Type B pancreatic cell (in vitro differentiated cells): ENCODE data around the gene SNX30. TPM values are rescaled to one million over a fixed set of nuclear protein-coding genes. Genes with fewer than 3 reads are reported as not detected.

ENCODE experiments used
- DNase-seq: peaks from one replicate; pipeline ENCODE4 v3.0.0; 2021; ENCODE audit warnings: mixed read lengths; ENCODE audit not compliant: unreplicated experiment; ENCODE audit errors: extremely low spot score
- H3K27ac Mint-ChIP-seq: 2 replicates; pipeline ENCODE4 v1.8.0; 2021; ENCODE audit warnings: mild to moderate bottlenecking, mixed read lengths
- H3K27me3 Mint-ChIP-seq: 2 replicates; pipeline ENCODE4 v1.8.0; 2021; ENCODE audit warnings: mixed read lengths
- H3K36me3 Mint-ChIP-seq: 2 replicates; pipeline ENCODE4 v1.8.0; 2021; ENCODE audit warnings: mixed read lengths
- H3K4me1 Mint-ChIP-seq: one replicate; pipeline ENCODE4 v1.8.0; 2021; ENCODE audit warnings: mixed read lengths; ENCODE audit not compliant: unreplicated experiment
- H3K4me3 Mint-ChIP-seq: 2 replicates; pipeline ENCODE4 v1.8.0; 2021; ENCODE audit warnings: mild to moderate bottlenecking, mixed read lengths
- H3K9me3 Mint-ChIP-seq: 2 replicates; pipeline ENCODE4 v1.8.0; 2021; ENCODE audit warnings: mixed read lengths
- total RNA-seq: library from RNA; stranded (reverse); gene quantifications from 2 replicates; pipeline ENCODE4 v1.2.1, GENCODE V29; 2021; ENCODE audit warnings: low replicate concordance
- TF ChIP-seq, protein P1 (sequence below): fragments of 200-600 bp; sonication (generic); conservative IDR thresholded peaks from 2 replicates; pipeline ENCODE4 v1.5.0; 2021; ENCODE audit warnings: antibody characterized with exemption, mild to moderate bottlenecking

The SNX30 gene
- total RNA-seq, 1 donor from 2014 or later = 10.6 TPM

DNA sequence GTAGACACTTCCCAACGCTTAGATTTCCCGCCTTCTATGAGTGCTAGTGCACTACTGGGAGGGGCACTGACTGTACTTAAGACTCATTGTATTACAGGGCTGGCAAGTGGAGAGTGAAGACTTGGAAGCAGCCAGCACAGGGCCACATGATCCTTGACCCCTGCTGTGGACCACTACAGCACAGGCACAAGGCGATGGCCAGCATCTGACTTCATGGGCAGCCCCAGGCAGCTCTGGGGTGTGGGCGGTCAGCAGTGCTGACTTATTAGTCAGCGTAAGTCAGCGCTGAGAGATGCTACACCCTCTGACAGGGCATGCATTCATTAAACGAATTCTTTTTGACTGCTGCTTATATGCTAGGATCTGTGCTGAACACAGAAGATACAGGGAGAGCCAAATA lies 130.8 kb downstream of the SNX30 start:
- peaks cover 4% of the 10 kb centered on the region for H3K36me3 Mint-ChIP-seq
- DNase-seq = no peak
- H3K4me1 Mint-ChIP-seq = peaks cover 11% of the 10 kb centered on the region
- H3K27ac Mint-ChIP-seq = peak overlapping the region; percentile 83
- TF ChIP-seq, protein P1, sequence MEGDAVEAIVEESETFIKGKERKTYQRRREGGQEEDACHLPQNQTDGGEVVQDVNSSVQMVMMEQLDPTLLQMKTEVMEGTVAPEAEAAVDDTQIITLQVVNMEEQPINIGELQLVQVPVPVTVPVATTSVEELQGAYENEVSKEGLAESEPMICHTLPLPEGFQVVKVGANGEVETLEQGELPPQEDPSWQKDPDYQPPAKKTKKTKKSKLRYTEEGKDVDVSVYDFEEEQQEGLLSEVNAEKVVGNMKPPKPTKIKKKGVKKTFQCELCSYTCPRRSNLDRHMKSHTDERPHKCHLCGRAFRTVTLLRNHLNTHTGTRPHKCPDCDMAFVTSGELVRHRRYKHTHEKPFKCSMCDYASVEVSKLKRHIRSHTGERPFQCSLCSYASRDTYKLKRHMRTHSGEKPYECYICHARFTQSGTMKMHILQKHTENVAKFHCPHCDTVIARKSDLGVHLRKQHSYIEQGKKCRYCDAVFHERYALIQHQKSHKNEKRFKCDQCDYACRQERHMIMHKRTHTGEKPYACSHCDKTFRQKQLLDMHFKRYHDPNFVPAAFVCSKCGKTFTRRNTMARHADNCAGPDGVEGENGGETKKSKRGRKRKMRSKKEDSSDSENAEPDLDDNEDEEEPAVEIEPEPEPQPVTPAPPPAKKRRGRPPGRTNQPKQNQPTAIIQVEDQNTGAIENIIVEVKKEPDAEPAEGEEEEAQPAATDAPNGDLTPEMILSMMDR = no peak
- H3K9me3 Mint-ChIP-seq = no peaks in the 10 kb centered on the region
- no peaks in the 10 kb centered on the region for H3K27me3 Mint-ChIP-seq
- H3K4me3 Mint-ChIP-seq = peak overlapping the region; percentile 16

DNA sequence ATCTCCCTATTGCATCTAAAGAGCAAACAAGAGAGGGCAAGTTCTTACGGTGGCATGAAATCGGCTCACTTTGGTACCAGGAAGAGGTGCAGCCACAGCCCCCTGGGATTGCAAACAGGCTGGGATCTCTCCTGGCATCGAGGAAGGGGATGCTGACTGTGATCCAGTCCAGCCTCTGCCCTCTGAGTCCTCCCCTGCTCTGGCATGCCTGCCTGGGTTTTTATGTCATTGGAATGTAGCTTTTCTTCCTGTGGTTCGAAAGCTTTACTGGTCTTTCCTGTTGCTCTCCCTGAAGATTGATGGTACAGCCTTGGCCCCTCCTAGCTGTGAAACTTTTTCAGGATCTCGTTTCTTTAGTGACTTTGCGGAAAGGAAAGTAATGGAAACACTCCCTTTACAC lies 133.5 kb downstream of the SNX30 start:
- DNase-seq = no peak
- peak overlapping the region; percentile 34 for H3K4me3 Mint-ChIP-seq

DNA sequence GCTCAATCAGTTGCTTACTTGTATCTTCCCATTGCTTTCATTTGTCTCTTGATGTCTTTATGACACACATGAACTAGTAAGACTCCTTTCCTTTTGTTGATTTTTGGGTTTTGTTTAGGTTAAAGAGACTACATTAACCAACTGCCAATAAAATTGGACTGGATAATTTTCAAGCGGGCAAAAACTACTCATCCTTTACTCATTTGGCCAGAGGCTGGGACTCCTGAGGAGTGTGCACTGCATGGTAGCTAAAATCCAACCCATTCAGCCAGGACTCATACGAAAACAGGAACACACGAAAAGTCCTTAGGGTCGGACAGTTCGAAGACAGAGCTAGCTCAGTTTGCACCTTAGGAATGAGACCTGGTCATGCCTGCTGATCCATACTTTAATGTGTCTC lies 134.2 kb downstream of the SNX30 start:
- Mint-ChIP-seq H3K27ac (peak overlapping the region; percentile 88), H3K27me3 (peaks cover 11% of the 10 kb centered on the region), H3K4me3 (peak overlapping the region; percentile 34), H3K9me3 (no peaks in the 10 kb centered on the region), H3K36me3 (peaks cover 4% of the 10 kb centered on the region), H3K4me1 (peaks cover 11% of the 10 kb centered on the region)
- no peak for DNase-seq
- TF ChIP-seq, protein P1 = no peak

More for the DNA sequence above, 133.5 kb downstream of the SNX30 start:
- Mint-ChIP-seq H3K4me1 (peaks cover 11% of the 10 kb centered on the region), H3K27ac (peak overlapping the region; percentile 88), H3K27me3 (peaks cover 5% of the 10 kb centered on the region), H3K9me3 (no peaks in the 10 kb centered on the region), H3K36me3 (peaks cover 4% of the 10 kb centered on the region)
- TF ChIP-seq, protein P1 = no peak

DNA sequence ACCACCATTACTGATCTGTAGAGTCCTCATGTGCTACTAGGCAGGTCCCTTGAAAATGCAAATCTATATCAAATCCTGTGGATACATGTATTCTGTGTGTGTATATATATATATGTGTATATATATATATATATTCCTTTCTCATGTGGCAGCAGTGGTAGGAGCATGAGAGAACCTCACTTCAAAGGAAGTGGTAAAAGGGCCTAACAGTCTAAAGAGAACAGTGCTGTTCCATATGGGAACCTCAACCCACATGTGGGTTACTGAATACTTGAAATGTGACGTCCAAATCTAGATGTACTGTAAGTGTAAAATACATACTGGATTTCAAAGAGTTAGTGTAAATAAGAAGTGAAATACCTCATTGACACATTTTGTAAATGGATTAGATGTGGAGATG lies 134.8 kb downstream of the SNX30 start:
- TF ChIP-seq, protein P1 = no peak
- no peaks in the 10 kb centered on the region for H3K9me3 Mint-ChIP-seq
- peaks cover 17% of the 10 kb centered on the region for H3K27me3 Mint-ChIP-seq
- H3K4me3 Mint-ChIP-seq = no peak overlapping the region
- peaks cover 4% of the 10 kb centered on the region for H3K36me3 Mint-ChIP-seq
- DNase-seq = no peak
- H3K27ac Mint-ChIP-seq = peak overlapping the region; percentile 88
- peaks cover 11% of the 10 kb centered on the region for H3K4me1 Mint-ChIP-seq

DNA sequence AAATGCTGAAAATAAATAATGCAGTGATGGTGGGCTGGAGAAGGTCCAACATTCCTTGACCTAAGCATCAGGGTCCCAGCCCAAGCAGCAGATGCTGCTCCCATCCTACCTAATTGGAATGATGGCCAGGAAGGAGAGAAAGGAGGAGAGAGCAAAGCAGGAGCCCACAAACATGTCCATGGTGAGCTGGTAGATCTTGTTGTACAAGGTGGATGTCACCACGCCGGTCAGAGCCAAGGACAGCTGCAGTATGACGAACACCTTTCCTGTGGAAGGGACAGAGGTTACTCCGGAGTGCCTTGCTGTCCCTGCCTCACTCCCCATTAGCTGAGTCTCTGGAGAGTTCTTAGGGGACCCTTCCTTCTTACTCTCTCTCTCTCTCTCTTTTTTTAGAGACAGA lies 135.8 kb downstream of the SNX30 start:
- Mint-ChIP-seq H3K4me3 (no peak overlapping the region), H3K27ac (peak overlapping the region; percentile 56), H3K9me3 (no peaks in the 10 kb centered on the region), H3K4me1 (peaks cover 11% of the 10 kb centered on the region), H3K27me3 (peaks cover 24% of the 10 kb centered on the region), H3K36me3 (peaks cover 4% of the 10 kb centered on the region)
- no peak for DNase-seq
- TF ChIP-seq, protein P1 = no peak

DNA sequence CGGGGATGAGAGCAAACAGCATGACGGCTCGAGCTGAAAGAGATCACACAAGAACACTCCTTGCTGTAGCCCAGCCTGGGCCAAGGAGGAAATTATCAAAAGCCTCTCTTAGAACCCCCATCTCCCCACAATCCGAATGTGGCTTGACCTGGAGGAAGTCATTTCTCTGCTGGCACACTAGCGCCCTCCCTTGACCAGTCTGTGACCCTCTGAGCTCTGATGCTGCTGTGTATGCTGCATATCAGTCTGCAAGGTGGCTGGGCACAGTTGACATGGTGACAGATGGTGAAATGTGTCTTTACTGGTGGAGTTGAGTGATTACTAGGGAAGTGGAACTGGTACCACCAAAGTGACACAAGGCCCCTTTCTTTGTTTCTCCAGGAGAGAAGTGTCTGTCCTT lies 136.8 kb downstream of the SNX30 start:
- Mint-ChIP-seq H3K27ac (peak overlapping the region; percentile 55), H3K4me1 (peaks cover 6% of the 10 kb centered on the region), H3K4me3 (no peak overlapping the region), H3K9me3 (no peaks in the 10 kb centered on the region), H3K27me3 (peaks cover 35% of the 10 kb centered on the region), H3K36me3 (no peaks in the 10 kb centered on the region)
- TF ChIP-seq, protein P1 = peak; percentile 13
- no peak for DNase-seq
